Fibroblast of lung (primary cell): ENCODE data around the gene APOBEC4. TPM values are rescaled to one million over a fixed set of nuclear protein-coding genes. Genes with fewer than 3 reads are reported as not detected.

Experiments
- DNase-seq, 2 donors: peaks; one replicate each; pipeline versions ENCODE4 v3.0.0 to v3.0.0-alpha.2; 2010; ENCODE audit warnings: low read depth in 2 of 2
- H2AFZ ChIP-seq: 2 replicates; pipeline ENCODE4 v1.5.1; 2012; ENCODE audit warnings: low read length, control low read depth, inconsistent platforms
- H3K27ac ChIP-seq: 2 replicates; pipeline ENCODE4 v1.5.1; 2011; ENCODE audit warnings: low read length, control low read depth; ENCODE audit not compliant: insufficient read depth
- H3K27me3 ChIP-seq: 2 replicates; pipeline ENCODE4 v1.5.1; 2011; ENCODE audit warnings: mild to moderate bottlenecking, low read length; ENCODE audit not compliant: control insufficient read depth, insufficient read depth
- H3K36me3 ChIP-seq: 2 replicates; pipeline ENCODE4 v1.5.1; 2011; ENCODE audit warnings: low read length; ENCODE audit not compliant: control insufficient read depth, insufficient read depth
- H3K4me1 ChIP-seq: 2 replicates; pipeline ENCODE4 v1.5.1; 2011; ENCODE audit warnings: low read length; ENCODE audit not compliant: control insufficient read depth, insufficient read depth; ENCODE audit errors: extremely low read depth
- H3K4me2 ChIP-seq: 2 replicates; pipeline ENCODE4 v1.5.1; 2011; ENCODE audit warnings: low read length, control low read depth; ENCODE audit not compliant: insufficient read depth; ENCODE audit errors: extremely low read depth
- H3K4me3 ChIP-seq, 4 experiments: fragments of 200-600 bp in 1 of 4; sonication (generic) in 1 of 4; replicated peaks in 1 of 4; 2 replicates each; pipeline ENCODE4 v1.5.1; 2011 to 2016; ENCODE audit warnings: low read length in 4 of 4, low read depth in 3 of 4, mild to moderate bottlenecking in 3 of 4, control low read depth in 2 of 4, inconsistent platforms in 1 of 4, mixed read lengths in 1 of 4; ENCODE audit not compliant: insufficient read depth in 1 of 4; ENCODE audit errors: control extremely low read depth in 1 of 4
- H3K79me2 ChIP-seq: 2 replicates; pipeline ENCODE4 v1.5.1; 2012; ENCODE audit warnings: mild to moderate bottlenecking, low read length, inconsistent platforms; ENCODE audit not compliant: control insufficient read depth, insufficient read depth
- H3K9ac ChIP-seq: 2 replicates; pipeline ENCODE4 v1.5.1; 2011; ENCODE audit warnings: mild to moderate bottlenecking, low read length, control low read depth; ENCODE audit not compliant: insufficient read depth
- H3K9me3 ChIP-seq: 2 replicates; pipeline ENCODE4 v1.5.1; 2012; ENCODE audit warnings: low read depth, low read length; ENCODE audit not compliant: control insufficient read depth, insufficient read depth
- H4K20me1 ChIP-seq: 2 replicates; pipeline ENCODE4 v1.5.1; 2011; ENCODE audit warnings: low read length; ENCODE audit not compliant: control insufficient read depth, insufficient read depth; ENCODE audit errors: extremely low read depth
- CTCF ChIP-seq, 2 donors: IDR thresholded peaks in 1 of 2; conservative IDR thresholded peaks in 1 of 2; 1 replicate in 1 of 2; 2 replicates in 1 of 2; pipeline ENCODE4 v1.5.1; 2011 to 2012; ENCODE audit warnings: low read length in 2 of 2, control low read depth in 1 of 2, inconsistent platforms in 1 of 2, low read depth in 1 of 2, mild to moderate bottlenecking in 1 of 2
- EZH2 ChIP-seq: IDR thresholded peaks from 2 replicates; pipeline ENCODE4 v1.5.1; 2012; ENCODE audit warnings: low read length, control low read depth, mild to moderate bottlenecking; ENCODE audit errors: missing control alignments
- polyA plus RNA-seq, 2 donors: library from polyadenylated mRNA; depleted of rRNA in 1 of 2; stranded (reverse) in 1 of 2; unstranded in 1 of 2; fragments of >200 nt; gene quantifications; 2 replicates each; pipeline ENCODE4 v1.2.1, GENCODE V29; 2011 to 2012; ENCODE audit warnings: missing spikeins in 1 of 2
- total RNA-seq: library from RNA; depleted of rRNA; stranded (reverse); fragments of >200 nt; gene quantifications from 2 replicates; pipeline ENCODE4 v1.2.1, GENCODE V29; 2014

The APOBEC4 gene
- total and polyA plus RNA-seq, 2 donors (not counting 1 experiment from before 2014, with no cell fraction given): not detected

GRCh38 chr1:183673605-183674323, 20.6 kb upstream of the APOBEC4 start:
- Histone ChIP-seq H3K36me3 (no peaks in the 10 kb centered on the region), H3K4me2 (no peak overlapping the region), H3K4me1 (no peaks in the 10 kb centered on the region), H3K27me3 (no peaks in the 10 kb centered on the region), H3K79me2 (no peaks in the 10 kb centered on the region), H2AFZ (no peak overlapping the region), H3K27ac (no peak overlapping the region), H3K4me3 (no peak overlapping the region), H3K9me3 (no peaks in the 10 kb centered on the region), H3K9ac (no peak overlapping the region), H4K20me1 (no peaks in the 10 kb centered on the region)
- no peak for TF ChIP-seq CTCF (conservative IDR thresholded peaks at IDR 0.05 in 1 of 2, IDR thresholded peaks at IDR 0.05 in 1 of 2; ENCODE audit: low read depth in 1 of 2, low read length in 2 of 2)
- no peak for TF ChIP-seq EZH2
- peak in 1 of 2 donors; percentile 19 for DNase-seq

- Histone ChIP-seq H3K79me2 (no peaks in the 10 kb centered on the region), H3K9ac (no peak overlapping the region), H3K27me3 (no peaks in the 10 kb centered on the region), H3K36me3 (no peaks in the 10 kb centered on the region), H3K4me2 (no peak overlapping the region), H2AFZ (no peak overlapping the region), H3K4me3 (no peak overlapping the region), H4K20me1 (no peaks in the 10 kb centered on the region), H3K9me3 (no peaks in the 10 kb centered on the region), H3K27ac (no peak overlapping the region), H3K4me1 (no peaks in the 10 kb centered on the region)
- no peak for TF ChIP-seq EZH2
- TF ChIP-seq CTCF (conservative IDR thresholded peaks at IDR 0.05 in 1 of 2, IDR thresholded peaks at IDR 0.05 in 1 of 2; ENCODE audit: low read depth in 1 of 2, low read length in 2 of 2): peak in 1 of 2 donors; percentile 6
- DNase-seq: no peak
Measured at GRCh38 chr1:183670169-183670568, 17.1 kb upstream of the APOBEC4 start.

GRCh38 chr1:183656355-183656754, 3.2 kb upstream of the APOBEC4 start:
- H3K9ac ChIP-seq: no peak overlapping the region
- TF ChIP-seq CTCF (conservative IDR thresholded peaks at IDR 0.05 in 1 of 2, IDR thresholded peaks at IDR 0.05 in 1 of 2; ENCODE audit: low read depth in 1 of 2, low read length in 2 of 2) (no peak), EZH2 (no peak)
- no peak for DNase-seq
- H3K36me3 ChIP-seq: no peaks in the 10 kb centered on the region
- no peaks in the 10 kb centered on the region for H4K20me1 ChIP-seq
- H3K27ac ChIP-seq: no peak overlapping the region
- H3K79me2 ChIP-seq: no peaks in the 10 kb centered on the region
- H3K4me2 ChIP-seq: no peak overlapping the region
- H3K27me3 ChIP-seq: no peaks in the 10 kb centered on the region
- H3K4me1 ChIP-seq: peaks cover 2% of the 10 kb centered on the region
- H2AFZ ChIP-seq: no peak overlapping the region
- no peak overlapping the region for H3K4me3 ChIP-seq
- no peaks in the 10 kb centered on the region for H3K9me3 ChIP-seq
